ENCODE data around the gene VWA8.

GRCh38 chr13:41682001-41682400 is 278.9 kb downstream of the VWA8 start:
- TF ChIP-seq GATA2 (IDR thresholded peaks at IDR 0.05; ENCODE audit: low read depth, low read length) (no peak), GATA3 (IDR thresholded peaks at IDR 0.05; ENCODE audit: low read depth, low read length) (no peak)
